Pancreas (tissue), 10 donors: ENCODE results near the gene NOL4L. TPM values are rescaled to one million over a fixed set of nuclear protein-coding genes. Genes with fewer than 3 reads are reported as not detected.

Experiments used
- ATAC-seq, 4 donors: fragments of 200-7000 bp; cut with Tn5 transposase; one replicate each; pipeline versions ENCODE4 v1.8.0 to v1.9.1; 2020; ENCODE audit warnings: mild to moderate bottlenecking in 4 of 4, moderate library complexity in 4 of 4
- DNase-seq, 6 donors: peaks; one replicate each; pipeline ENCODE4 v3.0.0-alpha.2; 2020
- FAIRE-seq: peaks from 2 replicates; lab custom pipeline; 2012; peaks lifted over from hg19 to GRCh38; lab: Jason Lieb, UNC
- H3K27ac ChIP-seq, 4 donors: fragments of 200-600 bp; sonication (generic); 1 replicate in 3 of 4; 2 replicates in 1 of 4; pipeline versions ENCODE4 v1.5.0 to v1.8.0; 2020
- H3K27me3 ChIP-seq, 4 donors: fragments of 200-600 bp; one replicate each; pipeline ENCODE4 v1.8.0; 2021
- H3K36me3 ChIP-seq, 3 donors: fragments of 200-600 bp; sonication (generic) in 1 of 3; one replicate each; pipeline versions ENCODE4 v1.5.0 to v1.8.0; 2020 to 2021
- H3K4me1 ChIP-seq, 3 donors: fragments of 200-600 bp; one replicate each; pipeline ENCODE4 v1.8.0; 2021
- H3K4me3 ChIP-seq, 4 donors: fragments of 200-600 bp; sonication (generic) in 2 of 4; one replicate each; pipeline versions ENCODE4 v1.5.0 to v1.8.0; 2020 to 2021
- H3K9me3 ChIP-seq, 4 donors: fragments of 200-600 bp; one replicate each; pipeline ENCODE4 v1.8.0; 2021
- CTCF ChIP-seq, 4 donors: fragments of 200-600 bp; sonication (generic) in 3 of 4; IDR thresholded peaks; one replicate each; pipeline versions ENCODE4 v1.5.0 to v1.8.0; 2021; ENCODE audit warnings: antibody characterized with exemption in 4 of 4
- WGBS, 2 donors: extraction: QIAGEN DNeasy Blood & Tissue Kit; methylation state at CpG; one replicate each; pipeline ENCODE4 v1.1.7; 2013; 5-methylcytosine and 5-hydroxymethylcytosine counted together
- intact Hi-C, 3 donors: fragments of 100-400 bp; cut with DNase I; formaldehyde crosslinking; loops; one replicate each; pipeline versions ENCODE4 v1.11.1 to v1.14.2; 2022
- polyA plus RNA-seq, 2 donors: library from polyadenylated mRNA; stranded (reverse); fragments of 200-250 nt; gene quantifications; one replicate each; pipeline ENCODE4 v1.2.3, GENCODE V29; 2013
- total RNA-seq, 6 donors: library from RNA; stranded (reverse); fragmentation: NEBNext Ultra II Directional in 4 of 6; extraction: Animal tissue kit (Norgen Biotek cat#: 25700) in 4 of 6; gene quantifications; one replicate each; pipeline versions ENCODE4 v1.2.1 to v1.2.4, GENCODE V29; 2021 to 2023
- donor health status: healthy with polysubstance abuse.
- donor health status: DM: no; HTN: no; CAD: no; lungs with moderate emphysema.
- donor health status: DM: no; HTN: no; CAD: no.
- donor health status: control.
- donor health status: control.
- donor health status: Bipolar disorder and iron deficiency.
- donor health status: DM: yes; HTN: yes; CAD: no.
- donor health status: DM: no; HTN: no; CAD: no.
- donor health status: DM: no; HTN: no; CAD: no.
- donor health status: DM: yes; HTN: yes; CAD: no.

NOL4L gene
- total and polyA plus RNA-seq, 8 donors = 8.7 to 14.5 (median 10.2) TPM

- DNase-seq (no peak), ATAC-seq (no peak), FAIRE-seq (no peak)
- Histone ChIP-seq H3K4me1 (no peaks in the 10 kb centered on the region), H3K27me3 (no peaks in the 10 kb centered on the region), H3K27ac (no peak overlapping the region), H3K4me3 (no peak overlapping the region), H3K9me3 (no peaks in the 10 kb centered on the region), H3K36me3 (no peaks in the 10 kb centered on the region)
- intact Hi-C loops = no loop called here
- 54 to 72% methylated on average over 3 of the region's 3 CpGs for WGBS, 2 donors
- no peak for TF ChIP-seq CTCF (IDR thresholded peaks at IDR 0.05)
These were observed 28.3 kb upstream of the NOL4L start for GRCh38 chr20:32613192-32614053.

- H3K27ac ChIP-seq = no peak overlapping the region
- FAIRE-seq (no peak), DNase-seq (no peak), ATAC-seq (no peak)
- no peak for TF ChIP-seq CTCF (IDR thresholded peaks at IDR 0.05)
- WGBS, 2 donors = 92 to 97% methylated on average over 3 of the region's 3 CpGs
- intact Hi-C loops = no loop called here
- H3K36me3 ChIP-seq = no peaks in the 10 kb centered on the region
- H3K27me3 ChIP-seq = no peaks in the 10 kb centered on the region
- no peaks in the 10 kb centered on the region for H3K9me3 ChIP-seq
- H3K4me1 ChIP-seq = no peaks in the 10 kb centered on the region
- H3K4me3 ChIP-seq = no peak overlapping the region
These were observed 27.4 kb upstream of the NOL4L start for GRCh38 chr20:32612351-32613191.

- H3K4me1 ChIP-seq = no peaks in the 10 kb centered on the region
- 85% methylated on average over 6 of the region's 6 CpGs for WGBS, 2 donors
- intact Hi-C loops = no loop called here
These were observed 26.7 kb upstream of the NOL4L start for GRCh38 chr20:32611868-32612267.

GRCh38 chr20:32611286-32611685 lies 26.2 kb upstream of the NOL4L start:
- Histone ChIP-seq H3K4me1 (no peaks in the 10 kb centered on the region), H3K9me3 (no peaks in the 10 kb centered on the region), H3K4me3 (no peak overlapping the region), H3K36me3 (no peaks in the 10 kb centered on the region), H3K27ac (no peak overlapping the region), H3K27me3 (no peaks in the 10 kb centered on the region)
- FAIRE-seq (no peak), DNase-seq (no peak), ATAC-seq (no peak)
- TF ChIP-seq CTCF (IDR thresholded peaks at IDR 0.05) = no peak
- 62 to 72% methylated on average over 7 of the region's 7 CpGs for WGBS, 2 donors
- intact Hi-C loops = no loop called here

More at GRCh38 chr20:32611868-32612267, 26.7 kb upstream of the NOL4L start:
- no peak for TF ChIP-seq CTCF (IDR thresholded peaks at IDR 0.05)
- FAIRE-seq (no peak), ATAC-seq (no peak), DNase-seq (no peak)
- Histone ChIP-seq H3K9me3 (no peaks in the 10 kb centered on the region), H3K27me3 (no peaks in the 10 kb centered on the region), H3K36me3 (no peaks in the 10 kb centered on the region), H3K27ac (no peak overlapping the region), H3K4me3 (no peak overlapping the region)
